Measurements from ENCODE around the gene DBN1.

GRCh38 chr5:177432143-177432838, 41.1 kb downstream of the DBN1 start:
- TF ChIP-seq EZH2 (IDR thresholded peaks at IDR 0.05; ENCODE audit: borderline replicate concordance, insufficient read depth, low read depth, low read length, poor library complexity, severe bottlenecking) = no peak
- TF ChIP-seq, protein P1, sequence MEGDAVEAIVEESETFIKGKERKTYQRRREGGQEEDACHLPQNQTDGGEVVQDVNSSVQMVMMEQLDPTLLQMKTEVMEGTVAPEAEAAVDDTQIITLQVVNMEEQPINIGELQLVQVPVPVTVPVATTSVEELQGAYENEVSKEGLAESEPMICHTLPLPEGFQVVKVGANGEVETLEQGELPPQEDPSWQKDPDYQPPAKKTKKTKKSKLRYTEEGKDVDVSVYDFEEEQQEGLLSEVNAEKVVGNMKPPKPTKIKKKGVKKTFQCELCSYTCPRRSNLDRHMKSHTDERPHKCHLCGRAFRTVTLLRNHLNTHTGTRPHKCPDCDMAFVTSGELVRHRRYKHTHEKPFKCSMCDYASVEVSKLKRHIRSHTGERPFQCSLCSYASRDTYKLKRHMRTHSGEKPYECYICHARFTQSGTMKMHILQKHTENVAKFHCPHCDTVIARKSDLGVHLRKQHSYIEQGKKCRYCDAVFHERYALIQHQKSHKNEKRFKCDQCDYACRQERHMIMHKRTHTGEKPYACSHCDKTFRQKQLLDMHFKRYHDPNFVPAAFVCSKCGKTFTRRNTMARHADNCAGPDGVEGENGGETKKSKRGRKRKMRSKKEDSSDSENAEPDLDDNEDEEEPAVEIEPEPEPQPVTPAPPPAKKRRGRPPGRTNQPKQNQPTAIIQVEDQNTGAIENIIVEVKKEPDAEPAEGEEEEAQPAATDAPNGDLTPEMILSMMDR (IDR thresholded peaks at IDR 0.05) = no peak

All from B cell (primary cell).